Colonic mucosa (tissue), 4 donors: ENCODE data around the gene AAR2. TPM values are rescaled to one million over a fixed set of nuclear protein-coding genes. Genes with fewer than 3 reads are reported as not detected.

Experiments used
- DNase-seq: peaks from one replicate; pipeline ENCODE4 v3.0.0-alpha.2; 2020
- H3K27ac ChIP-seq: fragments of 200-600 bp; one replicate; pipeline ENCODE4 v1.8.0; 2021
- H3K27me3 ChIP-seq: fragments of 200-600 bp; one replicate; pipeline ENCODE4 v1.8.0; 2021
- H3K36me3 ChIP-seq: fragments of 200-600 bp; one replicate; pipeline ENCODE4 v1.8.0; 2021
- H3K4me1 ChIP-seq: fragments of 200-600 bp; one replicate; pipeline ENCODE4 v1.8.0; 2021; ENCODE audit warnings: mild to moderate bottlenecking
- H3K4me3 ChIP-seq: fragments of 200-600 bp; one replicate; pipeline ENCODE4 v1.8.0; 2021
- H3K9ac ChIP-seq, 2 donors: one replicate each; pipeline ENCODE4 v1.7.0; 2013; ENCODE audit warnings: control low read depth in 2 of 2, low read depth in 2 of 2, low read length in 2 of 2
- H3K9me3 ChIP-seq: fragments of 200-600 bp; one replicate; pipeline ENCODE4 v1.8.0; 2021
- CTCF ChIP-seq: fragments of 200-600 bp; IDR thresholded peaks from one replicate; pipeline ENCODE4 v1.8.0; 2022; ENCODE audit warnings: antibody characterized with exemption, mild to moderate bottlenecking
- intact Hi-C: fragments of 100-400 bp; cut with DNase I; formaldehyde crosslinking; loops from one replicate; pipeline ENCODE4 v1.14.1; 2022
- total RNA-seq, 2 donors: library from RNA; stranded (reverse); fragmentation: NEBNext Ultra II Directional in 1 of 2; extraction: Animal tissue kit (Norgen Biotek cat#: 25700) in 1 of 2; gene quantifications; one replicate each; pipeline ENCODE4 v1.2.1, GENCODE V29; 2021
- donor health status: healthy.
- donor health status: DM: no; HTN: no; CAD: no.
- donor health status: DM: no; HTN: no; CAD: no.

Gene AAR2
- total RNA-seq, 2 donors from 2014 or later: 16.1 to 19.9 TPM

GRCh38 chr20:36205026-36205425, 31.3 kb upstream of the AAR2 start:
- Histone ChIP-seq H3K4me3 (no peak overlapping the region), H3K27me3 (no peaks in the 10 kb centered on the region), H3K36me3 (no peaks in the 10 kb centered on the region), H3K9me3 (no peaks in the 10 kb centered on the region), H3K27ac (no peak overlapping the region), H3K9ac (no peak overlapping the region), H3K4me1 (no peaks in the 10 kb centered on the region)
- intact Hi-C loops: no loop called here
- no peak for TF ChIP-seq CTCF
- DNase-seq: no peak

- H3K4me1 ChIP-seq: no peaks in the 10 kb centered on the region
- no peak overlapping the region for H3K9ac ChIP-seq
- DNase-seq: no peak
- intact Hi-C loops: no loop called here
- no peak overlapping the region for H3K27ac ChIP-seq
- H3K36me3 ChIP-seq: no peaks in the 10 kb centered on the region
- H3K9me3 ChIP-seq: no peaks in the 10 kb centered on the region
- H3K27me3 ChIP-seq: no peaks in the 10 kb centered on the region
- no peak overlapping the region for H3K4me3 ChIP-seq
- TF ChIP-seq CTCF: no peak
These were observed 30.2 kb upstream of the AAR2 start for GRCh38 chr20:36206068-36206467.

- intact Hi-C loops: no loop called here
- H3K36me3 ChIP-seq: no peaks in the 10 kb centered on the region
- H3K27ac ChIP-seq: no peak overlapping the region
- H3K4me1 ChIP-seq: no peaks in the 10 kb centered on the region
- H3K9me3 ChIP-seq: no peaks in the 10 kb centered on the region
- no peak for DNase-seq
- no peak overlapping the region for H3K4me3 ChIP-seq
- TF ChIP-seq CTCF: no peak
- H3K27me3 ChIP-seq: no peaks in the 10 kb centered on the region
- no peak overlapping the region for H3K9ac ChIP-seq
These were observed 29.6 kb upstream of the AAR2 start for GRCh38 chr20:36206641-36207040.

- no peaks in the 10 kb centered on the region for H3K9me3 ChIP-seq
- H3K27me3 ChIP-seq: no peaks in the 10 kb centered on the region
- no peak for TF ChIP-seq CTCF
- DNase-seq: no peak
- H3K4me3 ChIP-seq: no peak overlapping the region
- no peak overlapping the region for H3K27ac ChIP-seq
- intact Hi-C loops: no loop called here
- H3K9ac ChIP-seq: no peak overlapping the region
- H3K4me1 ChIP-seq: no peaks in the 10 kb centered on the region
- H3K36me3 ChIP-seq: no peaks in the 10 kb centered on the region
These were observed 28.7 kb upstream of the AAR2 start for GRCh38 chr20:36207602-36208001.

GRCh38 chr20:36208257-36208656, 28.0 kb upstream of the AAR2 start:
- H3K36me3 ChIP-seq: no peaks in the 10 kb centered on the region
- no peak for TF ChIP-seq CTCF
- no peaks in the 10 kb centered on the region for H3K4me1 ChIP-seq
- intact Hi-C loops: no loop called here
- no peak overlapping the region for H3K9ac ChIP-seq
- no peaks in the 10 kb centered on the region for H3K9me3 ChIP-seq
- H3K27me3 ChIP-seq: no peaks in the 10 kb centered on the region
- H3K27ac ChIP-seq: no peak overlapping the region
- no peak for DNase-seq
- H3K4me3 ChIP-seq: no peak overlapping the region
